Esophagus squamous epithelium (tissue), 4 donors: ENCODE data around the gene GTF3C4.

Source experiments
- POLR2A ChIP-seq, 4 donors: fragments of 450-650 bp; IDR thresholded peaks; one replicate each; pipeline ENCODE4 v1.6.1; 2017; ENCODE audit warnings: antibody characterized with exemption in 4 of 4, mild to moderate bottlenecking in 4 of 4, moderate library complexity in 3 of 4
- TF ChIP-seq, protein P1 (sequence below), 6 experiments: fragments of 450-650 bp in 4 of 6; fragments of 200-600 bp in 2 of 6; sonication (generic) in 2 of 6; IDR thresholded peaks; one replicate each; pipeline ENCODE4 v1.5.1; 2016 to 2019; ENCODE audit warnings: antibody characterized with exemption in 6 of 6, mild to moderate bottlenecking in 4 of 6, moderate library complexity in 4 of 6

- TF ChIP-seq POLR2A (IDR thresholded peaks at IDR 0.05) = no peak
- TF ChIP-seq, protein P1, sequence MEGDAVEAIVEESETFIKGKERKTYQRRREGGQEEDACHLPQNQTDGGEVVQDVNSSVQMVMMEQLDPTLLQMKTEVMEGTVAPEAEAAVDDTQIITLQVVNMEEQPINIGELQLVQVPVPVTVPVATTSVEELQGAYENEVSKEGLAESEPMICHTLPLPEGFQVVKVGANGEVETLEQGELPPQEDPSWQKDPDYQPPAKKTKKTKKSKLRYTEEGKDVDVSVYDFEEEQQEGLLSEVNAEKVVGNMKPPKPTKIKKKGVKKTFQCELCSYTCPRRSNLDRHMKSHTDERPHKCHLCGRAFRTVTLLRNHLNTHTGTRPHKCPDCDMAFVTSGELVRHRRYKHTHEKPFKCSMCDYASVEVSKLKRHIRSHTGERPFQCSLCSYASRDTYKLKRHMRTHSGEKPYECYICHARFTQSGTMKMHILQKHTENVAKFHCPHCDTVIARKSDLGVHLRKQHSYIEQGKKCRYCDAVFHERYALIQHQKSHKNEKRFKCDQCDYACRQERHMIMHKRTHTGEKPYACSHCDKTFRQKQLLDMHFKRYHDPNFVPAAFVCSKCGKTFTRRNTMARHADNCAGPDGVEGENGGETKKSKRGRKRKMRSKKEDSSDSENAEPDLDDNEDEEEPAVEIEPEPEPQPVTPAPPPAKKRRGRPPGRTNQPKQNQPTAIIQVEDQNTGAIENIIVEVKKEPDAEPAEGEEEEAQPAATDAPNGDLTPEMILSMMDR (IDR thresholded peaks at IDR 0.05) = no peak
Measured at GRCh38 chr9:132627594-132627993, 42.7 kb upstream of the GTF3C4 start.
